Vagina (tissue), 2 donors: ENCODE results near the gene SPDYE3. TPM values are rescaled to one million over a fixed set of nuclear protein-coding genes. Genes with fewer than 3 reads are reported as not detected.

Experiments
- DNase-seq, 2 donors: peaks; one replicate each; pipeline ENCODE4 v3.0.0-alpha.2; 2017; ENCODE audit errors: extremely low spot score in 2 of 2
- H3K27ac ChIP-seq: fragments of 200-600 bp; sonication (generic); one replicate; pipeline ENCODE4 v1.5.1; 2019
- H3K27me3 ChIP-seq: fragments of 200-600 bp; sonication (generic); one replicate; pipeline ENCODE4 v1.5.1; 2019
- H3K36me3 ChIP-seq, 2 donors: fragments of 200-600 bp; sonication (generic); one replicate each; pipeline ENCODE4 v1.5.1; 2017 to 2019
- H3K4me1 ChIP-seq: fragments of 200-600 bp; sonication (generic); one replicate; pipeline ENCODE4 v1.5.1; 2019
- H3K4me3 ChIP-seq, 2 donors: fragments of 200-600 bp; sonication (generic); 1 replicate in 1 of 2; 2 replicates in 1 of 2; pipeline ENCODE4 v1.5.1; 2016 to 2019
- H3K9me3 ChIP-seq: fragments of 200-600 bp; sonication (generic); one replicate; pipeline ENCODE4 v1.5.1; 2019
- POLR2A ChIP-seq, 2 donors: fragments of 450-650 bp; IDR thresholded peaks; one replicate each; pipeline ENCODE4 v1.6.1; 2017; ENCODE audit warnings: antibody characterized with exemption in 2 of 2, mild to moderate bottlenecking in 2 of 2, moderate library complexity in 2 of 2
- POLR2AphosphoS5 ChIP-seq, 2 donors: sonication (generic); formaldehyde crosslinking; IDR thresholded peaks; one replicate each; pipeline ENCODE4 v1.9.0; 2017; ENCODE audit warnings: antibody characterized with exemption in 2 of 2, mild to moderate bottlenecking in 2 of 2, low read depth in 1 of 2; ENCODE audit not compliant: insufficient read depth in 1 of 2
- intact Hi-C: fragments of 100-400 bp; cut with DNase I; formaldehyde crosslinking; loops from one replicate; pipeline ENCODE4 v1.15.1; 2023
- total RNA-seq: library from RNA; depleted of rRNA; stranded (reverse); fragments of >200 nt; gene quantifications from one replicate; pipeline ENCODE4 v1.2.3, GENCODE V29; 2016
- TF ChIP-seq, protein P1 (sequence below), 3 experiments: fragments of 450-650 bp in 2 of 3; fragments of 200-600 bp in 1 of 3; sonication (generic) in 1 of 3; IDR thresholded peaks; one replicate each; pipeline ENCODE4 v1.5.1; 2017 to 2019; ENCODE audit warnings: antibody characterized with exemption in 3 of 3, mild to moderate bottlenecking in 2 of 3, moderate library complexity in 2 of 3

Gene SPDYE3
- total RNA-seq, 1 donor from 2014 or later = not detected

- no peaks in the 10 kb centered on the region for H3K9me3 ChIP-seq
- peaks cover under 1% of the 10 kb centered on the region for H3K4me1 ChIP-seq
- no peaks in the 10 kb centered on the region for H3K27me3 ChIP-seq
- H3K36me3 ChIP-seq = peaks cover 0 to 6% of the 10 kb centered on the region in 2 donors
- DNase-seq = no peak
- intact Hi-C loops = no loop called here
- H3K4me3 ChIP-seq = no peak overlapping the region
- no peak overlapping the region for H3K27ac ChIP-seq
- TF ChIP-seq, protein P1, sequence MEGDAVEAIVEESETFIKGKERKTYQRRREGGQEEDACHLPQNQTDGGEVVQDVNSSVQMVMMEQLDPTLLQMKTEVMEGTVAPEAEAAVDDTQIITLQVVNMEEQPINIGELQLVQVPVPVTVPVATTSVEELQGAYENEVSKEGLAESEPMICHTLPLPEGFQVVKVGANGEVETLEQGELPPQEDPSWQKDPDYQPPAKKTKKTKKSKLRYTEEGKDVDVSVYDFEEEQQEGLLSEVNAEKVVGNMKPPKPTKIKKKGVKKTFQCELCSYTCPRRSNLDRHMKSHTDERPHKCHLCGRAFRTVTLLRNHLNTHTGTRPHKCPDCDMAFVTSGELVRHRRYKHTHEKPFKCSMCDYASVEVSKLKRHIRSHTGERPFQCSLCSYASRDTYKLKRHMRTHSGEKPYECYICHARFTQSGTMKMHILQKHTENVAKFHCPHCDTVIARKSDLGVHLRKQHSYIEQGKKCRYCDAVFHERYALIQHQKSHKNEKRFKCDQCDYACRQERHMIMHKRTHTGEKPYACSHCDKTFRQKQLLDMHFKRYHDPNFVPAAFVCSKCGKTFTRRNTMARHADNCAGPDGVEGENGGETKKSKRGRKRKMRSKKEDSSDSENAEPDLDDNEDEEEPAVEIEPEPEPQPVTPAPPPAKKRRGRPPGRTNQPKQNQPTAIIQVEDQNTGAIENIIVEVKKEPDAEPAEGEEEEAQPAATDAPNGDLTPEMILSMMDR (IDR thresholded peaks at IDR 0.05) = no peak
- TF ChIP-seq POLR2A (IDR thresholded peaks at IDR 0.05) (no peak), POLR2AphosphoS5 (IDR thresholded peaks at IDR 0.05; ENCODE audit: insufficient read depth in 1 of 2, low read depth in 1 of 2) (no peak)
Observed at GRCh38 chr7:100367251-100367620, 59.7 kb downstream of the SPDYE3 start.

DNA sequence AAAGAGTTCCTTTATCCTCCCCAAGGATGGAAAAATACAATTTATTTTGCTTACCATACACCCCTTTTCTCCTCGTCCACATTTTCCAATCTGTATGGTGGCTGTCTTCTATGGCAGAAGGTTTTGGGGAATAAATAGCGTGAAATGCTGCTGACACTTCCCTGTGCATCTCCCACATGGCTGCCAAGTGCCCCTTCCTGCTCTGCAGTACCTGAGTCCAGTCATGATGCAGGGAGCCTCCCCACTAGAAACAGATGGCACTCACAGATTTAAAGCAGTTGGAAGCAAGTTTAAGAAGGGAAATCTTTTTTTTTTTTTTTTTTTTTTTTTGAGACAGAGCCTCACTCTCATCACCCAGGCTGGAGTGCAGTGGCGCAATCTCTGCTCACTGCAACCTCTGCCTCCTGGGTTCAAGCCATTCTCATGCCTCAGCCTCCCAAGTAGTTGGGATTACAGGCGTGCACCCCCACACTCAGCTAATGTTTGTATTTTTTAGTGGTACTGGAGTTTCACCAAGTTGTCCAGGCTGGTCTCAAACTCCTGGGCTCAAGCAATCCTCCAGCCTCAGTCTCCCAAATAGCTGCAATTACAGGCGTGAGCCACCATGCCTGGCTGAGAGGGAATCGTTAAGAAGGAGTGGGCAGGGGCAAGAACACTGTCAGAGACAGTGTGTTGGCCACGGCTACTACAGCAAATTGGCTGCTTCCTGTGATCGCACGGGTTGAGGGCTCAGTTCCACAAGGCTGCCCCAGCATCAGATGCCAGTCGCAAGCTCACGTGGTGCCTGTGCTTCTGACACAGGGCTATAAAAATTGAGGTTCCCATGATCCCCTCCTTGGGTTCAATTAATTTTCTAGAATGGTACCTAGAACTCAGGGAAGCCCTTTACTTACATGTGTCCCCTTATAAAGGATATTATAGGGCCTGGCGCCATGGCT, 60.4 kb downstream of the SPDYE3 start:
- TF ChIP-seq, protein P1 (IDR thresholded peaks at IDR 0.05) = no peak
- TF ChIP-seq POLR2A (IDR thresholded peaks at IDR 0.05) (no peak), POLR2AphosphoS5 (IDR thresholded peaks at IDR 0.05; ENCODE audit: insufficient read depth in 1 of 2, low read depth in 1 of 2) (no peak)
- H3K4me3 ChIP-seq = no peak overlapping the region
- H3K4me1 ChIP-seq = peaks cover 4% of the 10 kb centered on the region
- no peak overlapping the region for H3K27ac ChIP-seq
- no peaks in the 10 kb centered on the region for H3K36me3 ChIP-seq
- DNase-seq = no peak
- no peaks in the 10 kb centered on the region for H3K9me3 ChIP-seq
- intact Hi-C loops = no loop called here
- H3K27me3 ChIP-seq = no peaks in the 10 kb centered on the region

- Histone ChIP-seq H3K27ac (no peak overlapping the region), H3K9me3 (no peaks in the 10 kb centered on the region), H3K36me3 (no peaks in the 10 kb centered on the region), H3K4me1 (peaks cover 4% of the 10 kb centered on the region), H3K27me3 (no peaks in the 10 kb centered on the region), H3K4me3 (no peak overlapping the region)
- intact Hi-C loops = no loop called here
- no peak for TF ChIP-seq POLR2A (IDR thresholded peaks at IDR 0.05)
- TF ChIP-seq, protein P1 (IDR thresholded peaks at IDR 0.05) = no peak
- TF ChIP-seq POLR2AphosphoS5 (IDR thresholded peaks at IDR 0.05; ENCODE audit: insufficient read depth in 1 of 2, low read depth in 1 of 2) = no peak
- no peak for DNase-seq
Observed at GRCh38 chr7:100369105-100369504, 61.6 kb downstream of the SPDYE3 start.

- intact Hi-C loops = no loop called here
- H3K27ac ChIP-seq = no peak overlapping the region
- TF ChIP-seq, protein P1 (IDR thresholded peaks at IDR 0.05) = no peak
- no peak for TF ChIP-seq POLR2AphosphoS5 (IDR thresholded peaks at IDR 0.05; ENCODE audit: insufficient read depth in 1 of 2, low read depth in 1 of 2)
- no peak for TF ChIP-seq POLR2A (IDR thresholded peaks at IDR 0.05)
Observed at GRCh38 chr7:100370303-100370702, 62.8 kb downstream of the SPDYE3 start.

GRCh38 chr7:100370746-100371145, 63.2 kb downstream of the SPDYE3 start:
- Histone ChIP-seq H3K9me3 (no peaks in the 10 kb centered on the region), H3K36me3 (no peaks in the 10 kb centered on the region), H3K4me3 (no peak overlapping the region), H3K4me1 (peaks cover 4% of the 10 kb centered on the region), H3K27me3 (no peaks in the 10 kb centered on the region), H3K27ac (no peak overlapping the region)
- DNase-seq = no peak
- intact Hi-C loops = no loop called here
- TF ChIP-seq POLR2AphosphoS5 (IDR thresholded peaks at IDR 0.05; ENCODE audit: insufficient read depth in 1 of 2, low read depth in 1 of 2) (no peak), POLR2A (IDR thresholded peaks at IDR 0.05) (no peak)
- TF ChIP-seq, protein P1 (IDR thresholded peaks at IDR 0.05) = no peak

More at GRCh38 chr7:100370303-100370702, 62.8 kb downstream of the SPDYE3 start:
- Histone ChIP-seq H3K27me3 (no peaks in the 10 kb centered on the region), H3K9me3 (no peaks in the 10 kb centered on the region), H3K36me3 (no peaks in the 10 kb centered on the region), H3K4me1 (peaks cover 4% of the 10 kb centered on the region), H3K4me3 (no peak overlapping the region)
- no peak for DNase-seq
